ENCODE results near the gene TEAD1.

GRCh38 chr11:12845739-12846358, 171.6 kb downstream of the TEAD1 start:
- TF ChIP-seq CTCF (IDR thresholded peaks at IDR 0.05; ENCODE audit: low read depth, low read length, poor library complexity, severe bottlenecking) (no peak), EZH2phosphoT487 (IDR thresholded peaks at IDR 0.05; ENCODE audit: borderline replicate concordance, low read length) (no peak)
